Measurements from ENCODE around the gene ANTXRL.

DNA sequence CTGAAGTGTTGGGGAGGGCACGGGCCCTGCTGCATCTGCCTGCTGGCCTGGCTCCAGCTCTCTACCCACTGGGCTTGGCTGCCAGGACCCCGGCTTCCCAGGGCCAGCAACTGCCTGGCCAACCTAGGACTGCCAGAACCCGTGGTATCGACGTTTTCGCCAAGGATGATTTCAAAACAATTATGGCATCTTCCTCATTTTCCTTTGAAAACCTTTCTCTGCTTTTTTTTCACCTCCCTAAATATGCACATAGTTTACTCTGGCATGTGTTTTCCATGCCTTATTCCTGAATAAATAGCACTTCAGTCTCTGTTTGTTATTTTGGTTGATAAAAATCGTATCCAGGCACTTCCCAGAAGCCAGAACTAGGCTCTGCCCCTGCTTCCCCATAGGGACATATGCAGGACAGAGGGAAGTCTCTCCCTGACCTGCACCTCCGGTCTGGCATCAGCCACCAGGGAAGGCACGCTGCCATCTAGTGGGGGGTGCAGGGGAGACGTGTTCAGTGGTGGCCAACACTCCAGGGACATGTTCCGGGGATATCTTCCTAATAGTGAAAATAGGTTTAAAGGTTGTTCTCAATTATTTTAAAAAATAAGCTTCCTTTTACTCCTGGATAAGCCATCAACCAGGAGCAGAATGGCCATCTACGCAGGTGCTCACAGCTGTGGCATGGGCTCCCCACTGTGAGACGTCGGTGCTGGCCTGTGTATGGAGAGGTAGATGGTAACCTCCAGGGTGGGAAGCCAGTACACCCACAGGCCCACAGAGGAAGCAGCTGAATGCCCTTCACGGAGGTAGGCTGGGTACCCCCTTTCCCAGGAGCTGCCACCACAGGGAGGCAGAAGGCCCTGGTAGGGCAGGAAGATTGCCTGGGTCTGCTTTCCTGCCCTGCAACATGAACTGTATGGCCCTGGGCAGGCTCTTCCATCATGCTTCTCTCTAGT lies 30.7 kb upstream of the ANTXRL start:
- TF ChIP-seq GATA3 (IDR thresholded peaks at IDR 0.05; ENCODE audit: low read depth, low read length) (no peak), GATA2 (IDR thresholded peaks at IDR 0.05; ENCODE audit: low read depth, low read length) (no peak)

All from SH-SY5Y (cell line).